Gastroesophageal sphincter (tissue), 4 donors: ENCODE data around the gene GLI2. TPM values are rescaled to one million over a fixed set of nuclear protein-coding genes. Genes with fewer than 3 reads are reported as not detected.

Experiments
- ATAC-seq: fragments of 150-250 bp; one replicate; pipeline ENCODE4 v1.9.1; 2016; ENCODE audit warnings: mild to moderate bottlenecking, moderate library complexity
- H3K27ac ChIP-seq, 4 donors: fragments of 200-600 bp; sonication (generic) in 3 of 4; 1 replicate in 3 of 4; 2 replicates in 1 of 4; pipeline ENCODE4 v1.5.1; 2016 to 2019
- H3K27me3 ChIP-seq: fragments of 200-600 bp; sonication (generic); one replicate; pipeline ENCODE4 v1.5.1; 2019
- H3K36me3 ChIP-seq, 2 donors: fragments of 200-600 bp; sonication (generic); one replicate each; pipeline ENCODE4 v1.5.1; 2019; ENCODE audit warnings: control low read depth in 1 of 2
- H3K4me1 ChIP-seq, 3 donors: fragments of 200-600 bp; sonication (generic); 1 replicate in 2 of 3; 2 replicates in 1 of 3; pipeline ENCODE4 v1.5.1; 2016 to 2019; ENCODE audit warnings: control low read depth in 2 of 3
- H3K4me3 ChIP-seq, 2 donors: fragments of 200-600 bp; sonication (generic); one replicate each; pipeline ENCODE4 v1.5.1; 2019; ENCODE audit warnings: mild to moderate bottlenecking in 1 of 2, moderate library complexity in 1 of 2
- H3K9me3 ChIP-seq, 3 donors: fragments of 200-600 bp; sonication (generic); one replicate each; pipeline ENCODE4 v1.5.1; 2017 to 2019; ENCODE audit warnings: control low read depth in 2 of 3
- EP300 ChIP-seq: sonication (generic); formaldehyde crosslinking; IDR thresholded peaks from one replicate; pipeline ENCODE4 v1.6.1; 2017; ENCODE audit warnings: antibody characterized with exemption, mild to moderate bottlenecking
- POLR2A ChIP-seq, 2 donors: fragments of 450-650 bp; IDR thresholded peaks; one replicate each; pipeline ENCODE4 v1.6.1; 2017; ENCODE audit warnings: antibody characterized with exemption in 2 of 2, mild to moderate bottlenecking in 2 of 2, moderate library complexity in 1 of 2
- POLR2AphosphoS5 ChIP-seq: sonication (generic); formaldehyde crosslinking; IDR thresholded peaks from one replicate; pipeline ENCODE4 v1.6.1; 2017; ENCODE audit warnings: antibody characterized with exemption
- WGBS, 2 donors: methylation state at CpG; one replicate each; pipeline ENCODE4 v1.1.5; 2018; ENCODE audit warnings: low coverage in 1 of 2; 5-methylcytosine and 5-hydroxymethylcytosine counted together
- total RNA-seq, 4 donors: library from RNA; depleted of rRNA; stranded (reverse); fragments of >200 nt; gene quantifications; one replicate each; pipeline ENCODE4 v1.1.0, GENCODE V29; 2016
- TF ChIP-seq, protein P1 (sequence below), 4 experiments: fragments of 200-600 bp in 2 of 4; fragments of 450-650 bp in 2 of 4; sonication (generic) in 1 of 4; IDR thresholded peaks; one replicate each; pipeline ENCODE4 v1.5.1; 2017 to 2019; ENCODE audit warnings: antibody characterized with exemption in 4 of 4, mild to moderate bottlenecking in 2 of 4, moderate library complexity in 2 of 4

The GLI2 gene
- total RNA-seq, 4 donors from 2014 or later: 6.3 to 22.3 (median 11.0) TPM

DNA sequence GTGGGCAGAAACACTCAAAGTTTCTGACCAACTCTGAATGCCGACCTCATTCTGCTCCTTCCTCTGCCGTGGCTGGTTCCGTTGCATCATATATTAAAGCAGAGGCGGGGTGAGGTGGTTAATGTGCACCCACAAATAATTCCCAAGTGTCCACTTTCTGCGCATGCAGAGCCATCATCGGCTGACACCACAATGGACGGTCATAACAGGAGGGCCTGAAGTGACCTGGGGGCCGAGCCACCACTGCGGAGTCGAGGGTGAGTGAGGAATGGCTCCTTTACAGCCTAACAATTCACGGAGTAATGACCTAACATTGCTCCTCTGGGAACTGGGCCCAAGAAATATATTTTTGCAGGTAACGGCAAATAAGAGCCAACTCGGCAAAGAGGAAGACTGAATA is 32.9 kb upstream of the GLI2 start:
- Histone ChIP-seq H3K9me3 (no peaks in the 10 kb centered on the region), H3K4me1 (no peaks in the 10 kb centered on the region), H3K36me3 (no peaks in the 10 kb centered on the region), H3K27me3 (no peaks in the 10 kb centered on the region), H3K27ac (no peak overlapping the region), H3K4me3 (no peak overlapping the region)
- 80 to 100% methylated on average over 1 of the region's 13 CpGs for WGBS, 2 donors
- ATAC-seq: no peak
- TF ChIP-seq EP300 (no peak), POLR2A (IDR thresholded peaks at IDR 0.05) (no peak), POLR2AphosphoS5 (no peak)
- TF ChIP-seq, protein P1, sequence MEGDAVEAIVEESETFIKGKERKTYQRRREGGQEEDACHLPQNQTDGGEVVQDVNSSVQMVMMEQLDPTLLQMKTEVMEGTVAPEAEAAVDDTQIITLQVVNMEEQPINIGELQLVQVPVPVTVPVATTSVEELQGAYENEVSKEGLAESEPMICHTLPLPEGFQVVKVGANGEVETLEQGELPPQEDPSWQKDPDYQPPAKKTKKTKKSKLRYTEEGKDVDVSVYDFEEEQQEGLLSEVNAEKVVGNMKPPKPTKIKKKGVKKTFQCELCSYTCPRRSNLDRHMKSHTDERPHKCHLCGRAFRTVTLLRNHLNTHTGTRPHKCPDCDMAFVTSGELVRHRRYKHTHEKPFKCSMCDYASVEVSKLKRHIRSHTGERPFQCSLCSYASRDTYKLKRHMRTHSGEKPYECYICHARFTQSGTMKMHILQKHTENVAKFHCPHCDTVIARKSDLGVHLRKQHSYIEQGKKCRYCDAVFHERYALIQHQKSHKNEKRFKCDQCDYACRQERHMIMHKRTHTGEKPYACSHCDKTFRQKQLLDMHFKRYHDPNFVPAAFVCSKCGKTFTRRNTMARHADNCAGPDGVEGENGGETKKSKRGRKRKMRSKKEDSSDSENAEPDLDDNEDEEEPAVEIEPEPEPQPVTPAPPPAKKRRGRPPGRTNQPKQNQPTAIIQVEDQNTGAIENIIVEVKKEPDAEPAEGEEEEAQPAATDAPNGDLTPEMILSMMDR (IDR thresholded peaks at IDR 0.05): no peak

- Histone ChIP-seq H3K4me1 (no peaks in the 10 kb centered on the region), H3K27me3 (no peaks in the 10 kb centered on the region), H3K27ac (no peak overlapping the region), H3K36me3 (no peaks in the 10 kb centered on the region), H3K9me3 (no peaks in the 10 kb centered on the region), H3K4me3 (no peak overlapping the region)
- TF ChIP-seq, protein P1 (IDR thresholded peaks at IDR 0.05): no peak
- TF ChIP-seq POLR2A (IDR thresholded peaks at IDR 0.05) (no peak), EP300 (no peak), POLR2AphosphoS5 (no peak)
- 71 to 83% methylated on average over 1 to 3 of the region's 4 CpGs for WGBS, 2 donors
- no peak for ATAC-seq
These were observed 32.2 kb upstream of the GLI2 start for GRCh38 chr2:120703330-120703994.

- Histone ChIP-seq H3K27me3 (no peaks in the 10 kb centered on the region), H3K4me3 (no peak overlapping the region), H3K9me3 (no peaks in the 10 kb centered on the region), H3K27ac (no peak overlapping the region), H3K36me3 (no peaks in the 10 kb centered on the region), H3K4me1 (no peaks in the 10 kb centered on the region)
- WGBS, 2 donors: 60 to 78% methylated on average over 1 of the region's 2 CpGs
- TF ChIP-seq, protein P1 (IDR thresholded peaks at IDR 0.05): no peak
- TF ChIP-seq EP300 (no peak), POLR2AphosphoS5 (no peak), POLR2A (IDR thresholded peaks at IDR 0.05) (no peak)
- no peak for ATAC-seq
These were observed 31.0 kb upstream of the GLI2 start for GRCh38 chr2:120704696-120705095.

DNA sequence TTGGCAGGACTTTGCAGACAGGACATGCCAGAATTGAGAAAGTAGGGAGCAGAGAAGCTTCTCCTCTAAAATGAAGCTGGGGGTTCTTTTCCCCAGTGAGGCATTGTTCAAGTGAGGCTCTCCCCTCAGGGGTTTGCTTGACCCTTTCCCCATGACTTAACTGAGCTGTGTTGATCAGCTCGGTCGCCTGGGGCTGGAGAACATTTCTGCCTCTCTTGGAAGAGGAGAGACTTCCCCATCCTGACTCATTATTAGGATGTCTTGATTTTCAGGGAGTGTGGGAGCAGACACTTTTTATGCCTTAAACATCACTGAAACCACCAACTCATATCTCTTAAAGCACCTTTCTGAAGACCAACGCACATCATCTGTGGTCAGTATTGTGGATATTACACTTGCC is 27.9 kb upstream of the GLI2 start:
- 90 to 94% methylated on average over 3 of the region's 3 CpGs for WGBS, 2 donors
- TF ChIP-seq POLR2A (IDR thresholded peaks at IDR 0.05): no peak
- TF ChIP-seq EP300: no peak
- no peaks in the 10 kb centered on the region for H3K4me1 ChIP-seq

GRCh38 chr2:120708944-120709607 is 26.6 kb upstream of the GLI2 start:
- WGBS, 2 donors: 70 to 86% methylated on average over 3 to 12 of the region's 14 CpGs
- no peak for TF ChIP-seq POLR2A (IDR thresholded peaks at IDR 0.05)
- TF ChIP-seq, protein P1 (IDR thresholded peaks at IDR 0.05): no peak
- TF ChIP-seq EP300: no peak
- TF ChIP-seq POLR2AphosphoS5: no peak
- ATAC-seq: no peak

More for the DNA sequence above, 27.9 kb upstream of the GLI2 start:
- no peak for ATAC-seq
- Histone ChIP-seq H3K4me3 (no peak overlapping the region), H3K27me3 (no peaks in the 10 kb centered on the region), H3K36me3 (no peaks in the 10 kb centered on the region), H3K9me3 (no peaks in the 10 kb centered on the region), H3K27ac (no peak overlapping the region)

More at GRCh38 chr2:120708944-120709607, 26.6 kb upstream of the GLI2 start:
- Histone ChIP-seq H3K27me3 (peaks cover 3% of the 10 kb centered on the region), H3K4me1 (no peaks in the 10 kb centered on the region), H3K4me3 (no peak overlapping the region), H3K27ac (no peak overlapping the region), H3K9me3 (no peaks in the 10 kb centered on the region), H3K36me3 (no peaks in the 10 kb centered on the region)
